Upper lobe of right lung (tissue), 1 donor: ENCODE data around the gene ST6GALNAC2. TPM values are rescaled to one million over a fixed set of nuclear protein-coding genes. Genes with fewer than 3 reads are reported as not detected.

Source experiments
- ATAC-seq: fragments of 200-7000 bp; cut with Tn5 transposase; one replicate; pipeline ENCODE4 v1.9.1; 2020; ENCODE audit warnings: mild to moderate bottlenecking, moderate library complexity
- DNase-seq: peaks from one replicate; pipeline ENCODE4 v3.0.0-alpha.2; 2020
- H3K27ac ChIP-seq: fragments of 200-600 bp; one replicate; pipeline ENCODE4 v1.8.0; 2022
- H3K27me3 ChIP-seq: fragments of 200-600 bp; one replicate; pipeline ENCODE4 v1.8.0; 2022; ENCODE audit warnings: mild to moderate bottlenecking
- H3K36me3 ChIP-seq: fragments of 200-600 bp; one replicate; pipeline ENCODE4 v1.8.0; 2022
- H3K4me1 ChIP-seq: fragments of 200-600 bp; one replicate; pipeline ENCODE4 v1.8.0; 2022
- H3K4me3 ChIP-seq: fragments of 200-600 bp; one replicate; pipeline ENCODE4 v1.8.0; 2022; ENCODE audit warnings: mild to moderate bottlenecking
- H3K9me3 ChIP-seq: fragments of 200-600 bp; one replicate; pipeline ENCODE4 v1.8.0; 2022
- CTCF ChIP-seq: fragments of 200-600 bp; IDR thresholded peaks from one replicate; pipeline ENCODE4 v1.8.0; 2022; ENCODE audit warnings: antibody characterized with exemption
- intact Hi-C: fragments of 100-400 bp; cut with DNase I; formaldehyde crosslinking; loops from one replicate; pipeline ENCODE4 v1.11.0; 2022
- total RNA-seq: library from RNA; stranded (reverse); fragmentation: NEBNext Ultra II Directional; extraction: Animal tissue kit (Norgen Biotek cat#: 25700); gene quantifications from one replicate; pipeline ENCODE4 v1.2.1, GENCODE V29; 2021
- donor health status: DM: no; HTN: yes; CAD: no; lungs with severe emphysema.

The ST6GALNAC2 gene
- total RNA-seq, 1 donor from 2014 or later: 24.5 TPM

GRCh38 chr17:76543482-76543825, 42.2 kb downstream of the ST6GALNAC2 start:
- H3K36me3 ChIP-seq: no peaks in the 10 kb centered on the region
- no peak overlapping the region for H3K4me3 ChIP-seq
- intact Hi-C loops: no loop called here
- peaks cover 58% of the 10 kb centered on the region for H3K4me1 ChIP-seq
- TF ChIP-seq CTCF: no peak
- ATAC-seq (no peak), DNase-seq (no peak)
- no peak overlapping the region for H3K27ac ChIP-seq
- H3K9me3 ChIP-seq: no peaks in the 10 kb centered on the region
- no peaks in the 10 kb centered on the region for H3K27me3 ChIP-seq

- no peaks in the 10 kb centered on the region for H3K36me3 ChIP-seq
- ATAC-seq (no peak), DNase-seq (no peak)
- H3K27me3 ChIP-seq: peaks cover 3% of the 10 kb centered on the region
- no peak overlapping the region for H3K27ac ChIP-seq
- intact Hi-C loops: no loop called here
- TF ChIP-seq CTCF: no peak
- H3K4me1 ChIP-seq: peaks cover 58% of the 10 kb centered on the region
- H3K9me3 ChIP-seq: no peaks in the 10 kb centered on the region
- no peak overlapping the region for H3K4me3 ChIP-seq
Observed at GRCh38 chr17:76542984-76543383, 42.7 kb downstream of the ST6GALNAC2 start.

- no peak overlapping the region for H3K4me3 ChIP-seq
- no peak for TF ChIP-seq CTCF
- no peak overlapping the region for H3K27ac ChIP-seq
Observed at GRCh38 chr17:76542566-76542971, 43.1 kb downstream of the ST6GALNAC2 start.

GRCh38 chr17:76541739-76542454, 43.8 kb downstream of the ST6GALNAC2 start:
- Histone ChIP-seq H3K27ac (no peak overlapping the region), H3K36me3 (no peaks in the 10 kb centered on the region), H3K4me3 (no peak overlapping the region), H3K27me3 (peaks cover 4% of the 10 kb centered on the region), H3K9me3 (no peaks in the 10 kb centered on the region), H3K4me1 (peaks cover 57% of the 10 kb centered on the region)
- intact Hi-C loops: no loop called here
- DNase-seq (no peak), ATAC-seq (no peak)
- TF ChIP-seq CTCF: no peak

More at GRCh38 chr17:76542566-76542971, 43.1 kb downstream of the ST6GALNAC2 start:
- peaks cover 58% of the 10 kb centered on the region for H3K4me1 ChIP-seq
- H3K27me3 ChIP-seq: peaks cover 4% of the 10 kb centered on the region
- DNase-seq (peak; percentile 65), ATAC-seq (no peak)
- H3K9me3 ChIP-seq: no peaks in the 10 kb centered on the region
- intact Hi-C loops: no loop called here
- no peaks in the 10 kb centered on the region for H3K36me3 ChIP-seq

GRCh38 chr17:76540381-76541300, 45.0 kb downstream of the ST6GALNAC2 start:
- Histone ChIP-seq H3K27me3 (peaks cover 4% of the 10 kb centered on the region), H3K4me3 (peak overlapping the region; percentile 43), H3K36me3 (no peaks in the 10 kb centered on the region), H3K27ac (peak overlapping the region; percentile 36), H3K4me1 (peaks cover 49% of the 10 kb centered on the region), H3K9me3 (no peaks in the 10 kb centered on the region)
- ATAC-seq: peak; percentile 95
- intact Hi-C loops: no loop called here
- TF ChIP-seq CTCF: peak; percentile 26
- peak; percentile 92 for DNase-seq
